ENCODE data around the gene SLC39A7. TPM values are rescaled to one million over a fixed set of nuclear protein-coding genes. Genes with fewer than 3 reads are reported as not detected.
A peak's percentile ranks its signal among the peaks of the same experiment; 100 is the strongest.

SLC39A7 gene
- polyA plus RNA-seq, 2 of the 4 experiments (the other 2 are of a cell fraction), result 59.0 to 122 TPM

- ATAC-seq (no peak), FAIRE-seq (no peak), DNase-seq (ENCODE audit: low read depth in 1 of 2, low spot score in 1 of 2) (no peak)
- CTCF ChIA-PET, result interaction anchor here (0.8 to 2.1 kb wide), 3 partner anchors 10 to 49 kb away, joined by 3 to 9 read pairs (median 8); partner anchors contain the start of gene RING1
- TF ChIP-seq KDM5A (IDR thresholded peaks at IDR 0.05), result no peak
- 18% methylated on average over 1 of the region's 3 CpGs for WGBS (ENCODE audit: missing lambda C conversion rate)
- H3K4me3 ChIP-seq, result peak overlapping the region; percentile 98
- POLR2A ChIA-PET, result interaction anchor here (0.9 to 1.5 kb wide), 2 partner anchors 10 to 227 kb away, joined by 4 to 6 read pairs; partner anchors contain the start of gene RING1
- H3K27ac ChIP-seq, result peak overlapping the region; percentile 97 to 100; a peak in 5 of 6 replicates
- H3K4me2 ChIP-seq, result peak overlapping the region; percentile 99
- H3K4me1 ChIP-seq, result peaks cover 23% of the 10 kb centered on the region
- H3K9me3 ChIP-seq, result no peaks in the 10 kb centered on the region
These were observed 1.7 kb upstream of the SLC39A7 start for GRCh38 chr6:33198853-33199436.

- ChIA-PET POLR2A (interaction anchor here (0.6 to 1.5 kb wide), 4 partner anchors 9 to 228 kb away, joined by 3 to 6 read pairs (median 4); partner anchors contain the start of gene RING1), CTCF (interaction anchor here (0.8 kb wide), 1 partner anchor 48 kb away, joined by 3 read pairs; no protein-coding TSS in a partner anchor)
- DNase-seq (ENCODE audit: low read depth in 1 of 2, low spot score in 1 of 2) (peak; percentile 53 to 81), FAIRE-seq (no peak), ATAC-seq (peak; percentile 20 to 51; a peak in 5 of 6 replicates)
- 7% methylated on average over 11 of the region's 26 CpGs for WGBS (ENCODE audit: missing lambda C conversion rate)
- peak overlapping the region; percentile 97 to 100 for H3K27ac ChIP-seq
- H3K9me3 ChIP-seq, result no peaks in the 10 kb centered on the region
- H3K4me2 ChIP-seq, result peak overlapping the region; percentile 99
- peak overlapping the region; percentile 98 for H3K4me3 ChIP-seq
- H3K4me1 ChIP-seq, result peaks cover 26% of the 10 kb centered on the region
- TF ChIP-seq HOXB5 (CRISPR knock-in tag; IDR thresholded peaks at IDR 0.05), result no peak
- TF ChIP-seq KDM5A (IDR thresholded peaks at IDR 0.05), result 0 out of 2 replicates have a peak, but pooled peaks have one; percentile 7
- TF ChIP-seq MAX (IDR thresholded peaks at IDR 0.05), result peak; percentile 37
- no peak for TF ChIP-seq NFE2L2 (conservative IDR thresholded peaks at IDR 0.05; ENCODE audit: low read length)
- no peak for TF ChIP-seq EHF (CRISPR knock-in tag; IDR thresholded peaks at IDR 0.05)
- TF ChIP-seq PHF8 (IDR thresholded peaks at IDR 0.05; ENCODE audit: borderline replicate concordance, low read depth), result no peak
- TF ChIP-seq USF2 (IDR thresholded peaks at IDR 0.05), result peak; percentile 28; the same call in 1 of the 2 replicates
- no peak for TF ChIP-seq E2F6 (IDR thresholded peaks at IDR 0.05; ENCODE audit: borderline replicate concordance, low read depth)
These were observed 914 bp upstream of the SLC39A7 start for GRCh38 chr6:33199687-33200218.

GRCh38 chr6:33201147-33201545 is 479 bp downstream of the SLC39A7 start:
- ChIA-PET CTCF (interaction anchor here (0.6 kb wide), 1 partner anchor 21 kb away, joined by 3 read pairs; no protein-coding TSS in a partner anchor), POLR2A (no interaction called here)
- TF ChIP-seq HOXA7 (CRISPR knock-in tag; IDR thresholded peaks at IDR 0.05) (no peak), KDM5A (IDR thresholded peaks at IDR 0.05) (peak; percentile 5; the same call in 1 of the 2 replicates), ZFP36 (IDR thresholded peaks at IDR 0.05; ENCODE audit: borderline replicate concordance, partially characterized antibody) (no peak)
- FAIRE-seq (no peak), DNase-seq (ENCODE audit: low read depth in 1 of 2, low spot score in 1 of 2) (no peak), ATAC-seq (no peak)
- WGBS (ENCODE audit: missing lambda C conversion rate), result 3% methylated on average over 11 of the region's 14 CpGs
- Histone ChIP-seq H3K4me3 (peak overlapping the region; percentile 98), H3K4me2 (peak overlapping the region; percentile 97), H3K4me1 (peaks cover 38% of the 10 kb centered on the region), H3K9me3 (no peaks in the 10 kb centered on the region), H3K27ac (peak overlapping the region; percentile 97 to 100)

GRCh38 chr6:33201935-33202334 is 1.3 kb downstream of the SLC39A7 start:
- peak overlapping the region; percentile 97 for H3K4me2 ChIP-seq
- peaks cover 46% of the 10 kb centered on the region for H3K4me1 ChIP-seq
- WGBS (ENCODE audit: missing lambda C conversion rate), result 93% methylated on average over 6 of the region's 6 CpGs
- ChIA-PET POLR2A (no interaction called here), CTCF (interaction anchor here (1.0 kb wide), 1 partner anchor 46 kb away, joined by 3 read pairs; no protein-coding TSS in a partner anchor)
- DNase-seq (ENCODE audit: low read depth in 1 of 2, low spot score in 1 of 2) (no peak), ATAC-seq (no peak), FAIRE-seq (no peak)
- no peak overlapping the region for H3K27ac ChIP-seq
- H3K9me3 ChIP-seq, result no peaks in the 10 kb centered on the region
- H3K4me3 ChIP-seq, result peak overlapping the region; percentile 98
- TF ChIP-seq HMGXB4 (CRISPR knock-in tag; IDR thresholded peaks at IDR 0.05; ENCODE audit: borderline replicate concordance) (no peak), CTCF (IDR thresholded peaks at IDR 0.05) (no peak), CBX2 (IDR thresholded peaks at IDR 0.05; ENCODE audit: borderline replicate concordance, low read depth) (no peak), JUNB (IDR thresholded peaks at IDR 0.05) (no peak), TFCP2L1 (CRISPR knock-in tag; IDR thresholded peaks at IDR 0.05) (no peak), MAFK (IDR thresholded peaks at IDR 0.05; ENCODE audit: partially characterized antibody) (no peak), CBX8 (IDR thresholded peaks at IDR 0.05) (no peak), CEBPB (IDR thresholded peaks at IDR 0.05) (no peak), RAD21 (conservative IDR thresholded peaks at IDR 0.05 in 1 of 2, IDR thresholded peaks at IDR 0.05 in 1 of 2) (no peak), POLR2AphosphoS2 (conservative IDR thresholded peaks at IDR 0.05; ENCODE audit: low read length) (no peak), RFX5 (IDR thresholded peaks at IDR 0.05) (no peak), ZSCAN20 (CRISPR knock-in tag; IDR thresholded peaks at IDR 0.05) (no peak), FOSB (CRISPR knock-in tag; IDR thresholded peaks at IDR 0.05) (no peak), RNF2 (IDR thresholded peaks at IDR 0.05; ENCODE audit: borderline replicate concordance, low read depth) (no peak), POLR2A (IDR thresholded peaks at IDR 0.05; ENCODE audit: low read length) (no peak)
